Measurements from ENCODE around the gene POLN. TPM values are rescaled to one million over a fixed set of nuclear protein-coding genes. Genes with fewer than 3 reads are reported as not detected.

The POLN gene
- total and polyA plus RNA-seq, 11 donors = 0.38 to 4.5 (median 1.9) TPM

- H3K9me3 ChIP-seq = peaks cover 0 to under 1% (median 0%) of the 10 kb centered on the region in 12 donors
- H3K4me3 ChIP-seq = no peak overlapping the region
- no peak overlapping the region for H3K27ac ChIP-seq
- WGBS, 4 donors = 88 to 93% (median 90%) methylated on average over 19 to 24 of the region's 24 CpGs
- H3K36me3 ChIP-seq = no peaks in the 10 kb centered on the region
- ATAC-seq (peak in 1 of 4 donors; percentile 41), DNase-seq (no peak)
- intact Hi-C loops (cut with DNase I) = no loop called here
- TF ChIP-seq CTCF (IDR thresholded peaks at IDR 0.05) (no peak), POLR2A (IDR thresholded peaks at IDR 0.05) (no peak)
- H3K4me1 ChIP-seq = no peaks in the 10 kb centered on the region
- no peaks in the 10 kb centered on the region for H3K27me3 ChIP-seq
Measured at GRCh38 chr4:2126309-2127043, 115.4 kb downstream of the POLN start.

- Histone ChIP-seq H3K4me3 (no peak overlapping the region), H3K27ac (no peak overlapping the region), H3K4me1 (no peaks in the 10 kb centered on the region), H3K9me3 (no peaks in the 10 kb centered on the region), H3K27me3 (no peaks in the 10 kb centered on the region), H3K36me3 (no peaks in the 10 kb centered on the region)
- ATAC-seq (no peak), DNase-seq (no peak)
- no peak for TF ChIP-seq POLR2A (IDR thresholded peaks at IDR 0.05)
- TF ChIP-seq CTCF (IDR thresholded peaks at IDR 0.05) = no peak
- intact Hi-C loops (cut with DNase I) = no loop called here
- 84 to 93% (median 86%) methylated on average over 6 of the region's 6 CpGs for WGBS, 4 donors
Measured at GRCh38 chr4:2125831-2126230, 116.1 kb downstream of the POLN start.

GRCh38 chr4:2125023-2125422, 116.9 kb downstream of the POLN start:
- Histone ChIP-seq H3K27me3 (no peaks in the 10 kb centered on the region), H3K27ac (no peak overlapping the region), H3K36me3 (no peaks in the 10 kb centered on the region), H3K4me1 (no peaks in the 10 kb centered on the region), H3K4me3 (no peak overlapping the region), H3K9me3 (no peaks in the 10 kb centered on the region)
- ATAC-seq (no peak), DNase-seq (no peak)
- TF ChIP-seq CTCF (IDR thresholded peaks at IDR 0.05) = no peak
- no peak for TF ChIP-seq POLR2A (IDR thresholded peaks at IDR 0.05)
- intact Hi-C loops (cut with DNase I) = no loop called here
- WGBS, 4 donors = 91 to 93% (median 92%) methylated on average over 4 of the region's 4 CpGs

GRCh38 chr4:2116687-2117400, 125.1 kb downstream of the POLN start:
- WGBS, 4 donors = 86 to 90% (median 89%) methylated on average over 6 of the region's 6 CpGs
- no peak overlapping the region for H3K27ac ChIP-seq
- intact Hi-C loops (cut with DNase I) = no loop called here
- TF ChIP-seq CTCF (IDR thresholded peaks at IDR 0.05) (no peak), POLR2A (IDR thresholded peaks at IDR 0.05) (no peak)
- no peaks in the 10 kb centered on the region for H3K27me3 ChIP-seq
- no peak for ATAC-seq
- no peak for DNase-seq
- no peaks in the 10 kb centered on the region for H3K4me1 ChIP-seq
- H3K9me3 ChIP-seq = no peaks in the 10 kb centered on the region
- no peak overlapping the region for H3K4me3 ChIP-seq
- no peaks in the 10 kb centered on the region for H3K36me3 ChIP-seq
